Stimulated activated naive CD8-positive, alpha-beta T cell treated with anti-CD3 and anti-CD28 coated beads, Interleukin-15, amount 100 ng/mL, for 72 hours (primary cell): Measurements from ENCODE around the gene RBMXL2.

Experiments
- ATAC-seq: fragments of 150-1000 bp; cut with Tn5 transposase; 2 replicates; pipeline ENCODE4 v1.10.0; 2021; ENCODE audit warnings: mild to moderate bottlenecking, moderate library complexity
- DNase-seq, 2 donors: peaks; one replicate each; pipeline ENCODE4 v3.0.0; 2021 to 2022
- H3K27ac Mint-ChIP-seq, 2 donors: one replicate each; pipeline ENCODE4 v1.8.0; 2022; ENCODE audit warnings: mild to moderate bottlenecking in 2 of 2, mixed read lengths in 2 of 2, moderate library complexity in 2 of 2
- H3K27me3 Mint-ChIP-seq: one replicate; pipeline ENCODE4 v1.8.0; 2022; ENCODE audit warnings: mixed read lengths
- H3K4me1 Mint-ChIP-seq: one replicate; pipeline ENCODE4 v1.8.0; 2022; ENCODE audit warnings: mild to moderate bottlenecking, mixed read lengths
- H3K4me3 Mint-ChIP-seq, 2 donors: one replicate each; pipeline ENCODE4 v1.8.0; 2022; ENCODE audit warnings: mild to moderate bottlenecking in 2 of 2, mixed read lengths in 2 of 2, moderate library complexity in 1 of 2
- H3K9me3 Mint-ChIP-seq, 2 donors: one replicate each; pipeline ENCODE4 v1.8.0; 2022; ENCODE audit warnings: mixed read lengths in 2 of 2

RBMXL2 gene

GRCh38 chr11:7116370-7116769 is 27.6 kb downstream of the RBMXL2 start:
- no peaks in the 10 kb centered on the region for H3K27me3 Mint-ChIP-seq
- no peaks in the 10 kb centered on the region for H3K9me3 Mint-ChIP-seq
- ATAC-seq, result no peak
- no peaks in the 10 kb centered on the region for H3K4me1 Mint-ChIP-seq
- no peak overlapping the region for H3K27ac Mint-ChIP-seq
- H3K4me3 Mint-ChIP-seq, result no peak overlapping the region
- no peak for DNase-seq

DNA sequence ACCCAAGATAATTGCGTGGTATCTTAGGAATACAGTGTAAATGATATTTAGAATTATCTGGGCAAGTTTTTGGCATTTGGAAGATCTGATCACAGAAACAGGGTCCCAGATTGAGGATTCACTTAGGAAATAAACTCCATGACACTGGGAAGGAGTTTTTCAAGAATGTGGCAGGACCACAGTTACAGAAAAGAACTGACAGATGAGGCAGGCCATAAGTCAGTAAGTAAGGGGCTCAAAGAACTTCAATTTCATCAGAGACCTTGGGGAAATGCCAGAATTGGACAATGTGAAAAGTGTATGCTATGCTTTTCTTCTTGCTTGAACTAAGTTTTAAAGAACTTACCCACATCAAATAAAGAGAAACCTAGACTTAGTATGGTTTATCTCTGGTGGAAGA is 49.3 kb downstream of the RBMXL2 start:
- H3K27me3 Mint-ChIP-seq, result peaks cover 20% of the 10 kb centered on the region
- no peaks in the 10 kb centered on the region for H3K4me1 Mint-ChIP-seq
- no peak for DNase-seq
- H3K9me3 Mint-ChIP-seq, result no peaks in the 10 kb centered on the region
- H3K4me3 Mint-ChIP-seq, result no peak overlapping the region
- H3K27ac Mint-ChIP-seq, result peak overlapping the region in 1 of 2 donors; percentile 14
- no peak for ATAC-seq
